ENCODE results near the gene PRDM8. TPM values are rescaled to one million over a fixed set of nuclear protein-coding genes. Genes with fewer than 3 reads are reported as not detected.

The PRDM8 gene
- total RNA-seq, 2 donors from 2014 or later, result not detected

DNA sequence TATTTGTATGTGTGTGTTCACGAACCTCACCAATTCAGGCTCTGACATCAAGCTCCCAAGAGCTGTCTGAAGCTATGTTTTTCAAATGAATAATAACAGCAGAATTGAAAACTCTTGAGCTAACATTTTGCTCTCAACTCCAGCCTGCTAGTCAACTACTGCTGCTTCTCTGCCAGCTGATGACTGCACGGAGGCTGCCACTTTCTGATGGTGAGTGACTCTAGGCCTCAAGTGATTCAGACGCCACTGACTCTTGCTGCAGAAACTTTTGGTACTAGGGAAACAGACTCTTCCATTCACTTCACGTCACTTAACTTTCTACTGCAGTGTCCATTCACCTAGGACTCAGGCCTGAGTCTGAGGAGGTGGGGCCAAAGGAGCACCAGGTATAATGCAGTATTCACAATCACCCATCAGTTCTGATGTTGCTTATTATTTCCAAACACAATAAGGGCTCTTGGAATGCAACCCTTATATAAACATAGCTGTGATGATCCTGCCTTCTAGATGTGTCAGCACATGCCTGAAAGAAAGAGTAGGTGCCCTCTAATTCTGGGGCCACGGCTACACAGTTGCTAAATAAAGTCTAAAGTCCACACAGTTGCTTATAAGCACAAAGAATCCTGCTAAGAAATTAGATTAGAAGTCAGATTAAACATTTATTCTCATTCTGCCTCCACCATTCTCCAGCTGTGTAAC lies 16.0 kb downstream of the PRDM8 start:
- H3K27me3 Mint-ChIP-seq (ENCODE audit: insufficient read depth), result peaks cover 78% of the 10 kb centered on the region

DNA sequence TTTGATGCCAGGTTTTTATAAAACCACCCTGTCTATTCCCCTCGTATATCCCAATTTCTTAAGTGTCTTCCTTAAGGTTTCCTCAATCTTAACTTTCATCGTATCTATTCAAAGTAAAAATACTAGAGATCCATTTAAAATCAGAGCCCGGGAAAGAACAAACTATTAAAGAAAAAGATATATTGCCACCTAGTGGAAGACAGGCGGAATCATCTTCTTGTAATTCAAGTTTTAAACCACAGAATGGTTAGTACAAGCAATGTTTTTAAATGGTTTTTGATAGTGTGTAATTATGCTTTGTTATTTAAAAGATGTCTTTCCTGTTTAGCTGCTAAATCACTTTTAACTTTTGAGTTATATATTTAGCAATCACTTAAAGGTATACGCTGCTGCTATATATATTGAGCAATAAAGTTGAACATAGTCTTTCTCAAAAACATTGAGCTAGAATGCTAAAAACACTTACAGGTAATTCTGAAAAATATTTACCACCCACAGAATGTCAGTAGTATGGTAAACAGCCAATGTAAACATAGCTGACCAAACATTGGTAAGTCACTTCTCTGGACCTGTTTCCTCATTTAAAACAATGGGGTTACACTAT lies 18.2 kb downstream of the PRDM8 start:
- no peak overlapping the region for H3K9ac ChIP-seq (ENCODE audit: extremely low read depth, low read length, poor library complexity, severe bottlenecking)
- no peaks in the 10 kb centered on the region for H3K9me3 ChIP-seq (ENCODE audit: control insufficient read depth, low read length)
- no peaks in the 10 kb centered on the region for H3K9me3 Mint-ChIP-seq
- H3K27ac ChIP-seq (ENCODE audit: low read depth, low read length), result no peak overlapping the region
- H3K36me3 Mint-ChIP-seq (ENCODE audit: low read depth), result no peaks in the 10 kb centered on the region
- peaks cover 78% of the 10 kb centered on the region for H3K27me3 Mint-ChIP-seq (ENCODE audit: insufficient read depth)
- no peak overlapping the region for H3K27ac Mint-ChIP-seq
- peaks cover 83% of the 10 kb centered on the region for H3K27me3 ChIP-seq (ENCODE audit: control insufficient read depth, insufficient read depth, low read length, poor library complexity, severe bottlenecking)
- TF ChIP-seq CTCF (conservative IDR thresholded peaks at IDR 0.05), result peak; percentile 86
- no peaks in the 10 kb centered on the region for H3K4me1 Mint-ChIP-seq
- no peaks in the 10 kb centered on the region for H3K36me3 ChIP-seq (ENCODE audit: control insufficient read depth, insufficient read depth, low read length)
- WGBS, 2 experiments (ENCODE audit: insufficient coverage in 1 of 2, insufficient read length in 1 of 2), result 0 to 27% methylated on average over 1 to 5 of the region's 5 CpGs
- no peak for DNase-seq
- H3K4me3 Mint-ChIP-seq, result no peak overlapping the region
- H3K4me1 ChIP-seq (ENCODE audit: control insufficient read depth, insufficient read depth, low read length), result no peaks in the 10 kb centered on the region
- H3K4me3 ChIP-seq (ENCODE audit: low read length), result no peak overlapping the region

More for the DNA sequence above, 16.0 kb downstream of the PRDM8 start:
- Mint-ChIP-seq H3K4me1 (no peaks in the 10 kb centered on the region), H3K27ac (no peak overlapping the region), H3K9me3 (no peaks in the 10 kb centered on the region), H3K36me3 (ENCODE audit: low read depth) (no peaks in the 10 kb centered on the region), H3K4me3 (no peak overlapping the region)
- Histone ChIP-seq H3K4me1 (ENCODE audit: control insufficient read depth, insufficient read depth, low read length) (no peaks in the 10 kb centered on the region), H3K36me3 (ENCODE audit: control insufficient read depth, insufficient read depth, low read length) (no peaks in the 10 kb centered on the region), H3K9ac (ENCODE audit: extremely low read depth, low read length, poor library complexity, severe bottlenecking) (no peak overlapping the region), H3K27ac (ENCODE audit: low read depth, low read length) (no peak overlapping the region), H3K9me3 (ENCODE audit: control insufficient read depth, low read length) (no peaks in the 10 kb centered on the region), H3K27me3 (ENCODE audit: control insufficient read depth, insufficient read depth, low read length, poor library complexity, severe bottlenecking) (peaks cover 83% of the 10 kb centered on the region), H3K4me3 (ENCODE audit: low read length) (no peak overlapping the region)
- TF ChIP-seq CTCF (conservative IDR thresholded peaks at IDR 0.05), result no peak
- 77 to 78% methylated on average over 3 to 5 of the region's 5 CpGs for WGBS, 2 experiments (ENCODE audit: insufficient coverage in 1 of 2, insufficient read length in 1 of 2)
- no peak for DNase-seq

- H3K27ac Mint-ChIP-seq, result no peak overlapping the region
- no peaks in the 10 kb centered on the region for H3K36me3 Mint-ChIP-seq (ENCODE audit: low read depth)
- no peak for TF ChIP-seq CTCF (conservative IDR thresholded peaks at IDR 0.05)
- no peaks in the 10 kb centered on the region for H3K9me3 Mint-ChIP-seq
- no peaks in the 10 kb centered on the region for H3K4me1 ChIP-seq (ENCODE audit: control insufficient read depth, insufficient read depth, low read length)
- peaks cover 81% of the 10 kb centered on the region for H3K27me3 ChIP-seq (ENCODE audit: control insufficient read depth, insufficient read depth, low read length, poor library complexity, severe bottlenecking)
- peaks cover 74% of the 10 kb centered on the region for H3K27me3 Mint-ChIP-seq (ENCODE audit: insufficient read depth)
- H3K4me3 Mint-ChIP-seq, result no peak overlapping the region
- H3K9me3 ChIP-seq (ENCODE audit: control insufficient read depth, low read length), result no peaks in the 10 kb centered on the region
- no peak overlapping the region for H3K9ac ChIP-seq (ENCODE audit: extremely low read depth, low read length, poor library complexity, severe bottlenecking)
- no peak for DNase-seq
- no peaks in the 10 kb centered on the region for H3K36me3 ChIP-seq (ENCODE audit: control insufficient read depth, insufficient read depth, low read length)
- H3K4me3 ChIP-seq (ENCODE audit: low read length), result no peak overlapping the region
- 80 to 100% methylated on average over 1 to 2 of the region's 2 CpGs for WGBS, 2 experiments (ENCODE audit: insufficient coverage in 1 of 2, insufficient read length in 1 of 2)
- H3K4me1 Mint-ChIP-seq, result no peaks in the 10 kb centered on the region
- H3K27ac ChIP-seq (ENCODE audit: low read depth, low read length), result no peak overlapping the region
These were observed 18.9 kb downstream of the PRDM8 start for GRCh38 chr4:80216100-80216761.
